HFF-Myc (cell line): ENCODE data around the gene BFSP1.

Experiments
- DNase-seq: peaks from one replicate; pipeline ENCODE4 v3.0.0-alpha.2; 2011; ENCODE audit warnings: low read depth; ENCODE audit errors: extremely low read depth
- H3K4me3 ChIP-seq: replicated peaks from 2 replicates; pipeline ENCODE4 v1.5.1; 2011; ENCODE audit warnings: low read depth, mild to moderate bottlenecking, control low read depth, low read length
- TF ChIP-seq, protein P1 (sequence below): IDR thresholded peaks from 2 replicates; pipeline ENCODE4 v1.5.1; 2012; ENCODE audit warnings: mild to moderate bottlenecking, low read depth, low read length, control low read depth; ENCODE audit errors: missing control alignments

The BFSP1 gene

GRCh38 chr20:17524560-17524959, 6.6 kb downstream of the BFSP1 start:
- H3K4me3 ChIP-seq, result no peak overlapping the region
- TF ChIP-seq, protein P1, sequence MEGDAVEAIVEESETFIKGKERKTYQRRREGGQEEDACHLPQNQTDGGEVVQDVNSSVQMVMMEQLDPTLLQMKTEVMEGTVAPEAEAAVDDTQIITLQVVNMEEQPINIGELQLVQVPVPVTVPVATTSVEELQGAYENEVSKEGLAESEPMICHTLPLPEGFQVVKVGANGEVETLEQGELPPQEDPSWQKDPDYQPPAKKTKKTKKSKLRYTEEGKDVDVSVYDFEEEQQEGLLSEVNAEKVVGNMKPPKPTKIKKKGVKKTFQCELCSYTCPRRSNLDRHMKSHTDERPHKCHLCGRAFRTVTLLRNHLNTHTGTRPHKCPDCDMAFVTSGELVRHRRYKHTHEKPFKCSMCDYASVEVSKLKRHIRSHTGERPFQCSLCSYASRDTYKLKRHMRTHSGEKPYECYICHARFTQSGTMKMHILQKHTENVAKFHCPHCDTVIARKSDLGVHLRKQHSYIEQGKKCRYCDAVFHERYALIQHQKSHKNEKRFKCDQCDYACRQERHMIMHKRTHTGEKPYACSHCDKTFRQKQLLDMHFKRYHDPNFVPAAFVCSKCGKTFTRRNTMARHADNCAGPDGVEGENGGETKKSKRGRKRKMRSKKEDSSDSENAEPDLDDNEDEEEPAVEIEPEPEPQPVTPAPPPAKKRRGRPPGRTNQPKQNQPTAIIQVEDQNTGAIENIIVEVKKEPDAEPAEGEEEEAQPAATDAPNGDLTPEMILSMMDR, result no peak
- DNase-seq, result no peak

DNA sequence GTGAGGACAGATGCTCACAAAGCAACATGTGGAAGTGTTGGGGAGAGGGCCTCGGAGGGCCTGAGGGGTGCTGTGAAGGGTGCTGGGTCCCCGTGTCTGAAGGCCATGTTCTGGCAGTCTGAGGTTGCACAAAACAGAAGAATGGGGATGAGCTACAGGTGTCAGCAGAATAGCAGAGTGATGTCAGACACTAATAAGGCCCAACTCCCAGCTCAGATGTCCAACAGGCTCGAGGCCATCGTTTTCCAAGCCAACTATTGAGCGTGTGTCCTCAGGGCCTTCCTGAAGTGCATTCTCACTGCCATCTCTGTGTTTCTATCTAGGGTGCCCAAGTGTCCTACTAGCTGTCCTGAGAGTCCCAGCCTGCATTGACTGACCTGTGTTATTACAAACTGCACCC, 7.9 kb downstream of the BFSP1 start:
- TF ChIP-seq, protein P1, result no peak
- no peak for DNase-seq
- H3K4me3 ChIP-seq, result no peak overlapping the region

- no peak for DNase-seq
- TF ChIP-seq, protein P1, result no peak
- H3K4me3 ChIP-seq, result no peak overlapping the region
These were observed 8.7 kb downstream of the BFSP1 start for GRCh38 chr20:17522528-17522927.

- DNase-seq, result no peak
- TF ChIP-seq, protein P1, result no peak
- H3K4me3 ChIP-seq, result no peak overlapping the region
These were observed 10.6 kb downstream of the BFSP1 start for GRCh38 chr20:17520583-17520982.

- TF ChIP-seq, protein P1, result no peak
- no peak for DNase-seq
- H3K4me3 ChIP-seq, result no peak overlapping the region
These were observed 11.4 kb downstream of the BFSP1 start for GRCh38 chr20:17519606-17520285.

DNA sequence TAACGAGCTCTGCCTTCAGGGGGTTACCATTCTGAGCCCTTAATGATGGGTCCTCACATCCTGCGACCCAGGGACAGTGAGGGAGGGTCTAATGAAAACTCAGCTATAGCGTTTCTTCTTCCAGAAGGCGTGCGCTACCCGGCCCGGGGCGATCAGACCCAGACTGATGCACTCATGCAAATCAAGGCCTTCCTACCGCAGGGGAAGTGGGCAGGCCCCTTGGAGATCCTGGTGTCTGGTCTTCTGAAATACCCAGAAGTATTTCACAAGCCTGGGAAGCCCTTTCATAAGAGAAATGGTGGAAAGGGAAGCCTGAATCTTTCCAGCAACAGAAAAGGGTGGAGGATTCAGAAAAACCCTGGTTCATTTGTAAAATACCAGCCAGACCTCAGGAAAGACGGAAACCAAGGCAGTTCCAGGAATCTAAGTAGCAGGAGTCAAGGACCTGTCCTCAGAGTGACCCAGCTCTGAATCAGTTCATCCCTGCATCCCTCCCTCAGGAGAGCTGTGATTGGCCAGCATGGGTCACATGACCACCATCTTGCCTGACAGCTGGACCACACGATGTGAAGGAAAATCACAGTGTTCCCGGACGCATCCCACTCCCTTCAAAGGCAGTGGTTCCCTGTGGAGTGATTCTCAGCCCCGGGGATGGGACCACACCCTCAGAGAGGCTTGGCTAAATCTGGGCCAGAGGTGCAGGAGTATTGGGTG, 12.7 kb downstream of the BFSP1 start:
- TF ChIP-seq, protein P1, result no peak
- no peak overlapping the region for H3K4me3 ChIP-seq
- DNase-seq, result no peak
